Stimulated activated CD4-positive, alpha-beta T cell treated with anti-CD3 and anti-CD28 coated beads, Interleukin-4, amount 100 ng/mL, for 48 hours (primary cell): ENCODE results near the gene LARGE1.
"Not testable (repeated sequence)": the region's sequence is repeated elsewhere in the genome, so short reads cannot be mapped to it uniquely, and the experiment has no call there.

Experiments
- DNase-seq, 2 donors: peaks; one replicate each; pipeline ENCODE4 v3.0.0-alpha.2; 2020; ENCODE audit warnings: low read depth in 2 of 2

LARGE1 gene

GRCh38 chr22:33857767-33858166, 62.5 kb downstream of the LARGE1 start:
- not testable (repeated sequence) for DNase-seq

- DNase-seq, result no peak
These were observed 65.6 kb downstream of the LARGE1 start for GRCh38 chr22:33854724-33855123.

GRCh38 chr22:33853200-33854097, 66.8 kb downstream of the LARGE1 start:
- DNase-seq, result no peak

GRCh38 chr22:33851821-33852384, 68.4 kb downstream of the LARGE1 start:
- DNase-seq, result no peak

GRCh38 chr22:33851240-33851639, 69.0 kb downstream of the LARGE1 start:
- no peak for DNase-seq

GRCh38 chr22:33850724-33851123, 69.6 kb downstream of the LARGE1 start:
- no peak for DNase-seq

GRCh38 chr22:33850193-33850592, 70.1 kb downstream of the LARGE1 start:
- DNase-seq, result no peak

- no peak for DNase-seq
These were observed 72.0 kb downstream of the LARGE1 start for GRCh38 chr22:33848251-33848650.

GRCh38 chr22:33844273-33844672, 76.0 kb downstream of the LARGE1 start:
- DNase-seq, result no peak

GRCh38 chr22:33842421-33843094, 77.7 kb downstream of the LARGE1 start:
- no peak for DNase-seq

- no peak for DNase-seq
These were observed 78.3 kb downstream of the LARGE1 start for GRCh38 chr22:33842006-33842354.

GRCh38 chr22:33841281-33842005, 78.8 kb downstream of the LARGE1 start:
- DNase-seq, result no peak

GRCh38 chr22:33838644-33839043, 81.6 kb downstream of the LARGE1 start:
- no peak for DNase-seq

- DNase-seq, result no peak
These were observed 82.5 kb downstream of the LARGE1 start for GRCh38 chr22:33837826-33838225.

- DNase-seq, result no peak
These were observed 85.0 kb downstream of the LARGE1 start for GRCh38 chr22:33835265-33835664.

- no peak for DNase-seq
These were observed 87.6 kb downstream of the LARGE1 start for GRCh38 chr22:33832558-33833151.

GRCh38 chr22:33831651-33832050, 88.6 kb downstream of the LARGE1 start:
- no peak for DNase-seq

GRCh38 chr22:33831207-33831606, 89.1 kb downstream of the LARGE1 start:
- DNase-seq, result no peak

- no peak for DNase-seq
These were observed 90.6 kb downstream of the LARGE1 start for GRCh38 chr22:33829546-33830280.

GRCh38 chr22:33828302-33828701, 92.0 kb downstream of the LARGE1 start:
- DNase-seq, result no peak

- no peak for DNase-seq
These were observed 94.5 kb downstream of the LARGE1 start for GRCh38 chr22:33825761-33826160.
